Measurements from ENCODE around the gene MRPS35. TPM values are rescaled to one million over a fixed set of nuclear protein-coding genes. Genes with fewer than 3 reads are reported as not detected.
A peak's percentile ranks its signal among the peaks of the same experiment; 100 is the strongest.

Gene MRPS35
- total and polyA plus RNA-seq, 2 donors (not counting 1 experiment from before 2014, with no cell fraction given): 17.4 to 24.5 TPM

- Histone ChIP-seq H3K4me1 (ENCODE audit: control insufficient read depth in 2 of 2, insufficient read depth in 2 of 2, low read length in 2 of 2) (peaks cover 11 to 15% of the 10 kb centered on the region in 2 donors), H3K27ac (ENCODE audit: low read length in 2 of 2) (peak overlapping the region in 1 of 2 donors; percentile 69), H2AFZ (ENCODE audit: insufficient read depth, low read depth, low read length, poor library complexity, severe bottlenecking) (peak overlapping the region; percentile 95), H4K20me1 (ENCODE audit: control insufficient read depth, insufficient read depth, low read length, poor library complexity, severe bottlenecking) (no peaks in the 10 kb centered on the region), H3K27me3 (replicated peaks in 1 of 4; ENCODE audit: control extremely low read depth in 1 of 4, control insufficient read depth in 3 of 4, insufficient read depth in 4 of 4, low read length in 3 of 4) (no peaks in the 10 kb centered on the region), H3K9ac (ENCODE audit: low read length) (peak overlapping the region; percentile 87), H3K36me3 (replicated peaks in 1 of 2; ENCODE audit: control extremely low read depth in 1 of 2, control insufficient read depth in 1 of 2, extremely low read depth in 1 of 2, insufficient read depth in 2 of 2, low read length in 1 of 2) (no peaks in the 10 kb centered on the region), H3K4me2 (replicated peaks; ENCODE audit: low read depth, low read length, poor library complexity, severe bottlenecking) (peak overlapping the region; percentile 99), H3K79me2 (ENCODE audit: control insufficient read depth, insufficient read depth, low read length) (peaks cover 29% of the 10 kb centered on the region), H3K4me3 (ENCODE audit: control extremely low read depth in 1 of 5, extremely low read depth in 1 of 5, insufficient read depth in 1 of 5, low read depth in 2 of 5, low read length in 4 of 5) (peak overlapping the region; percentile 6 to 81 (median 67)), H3K9me3 (ENCODE audit: control extremely low read depth in 1 of 3, control insufficient read depth in 2 of 3, insufficient read depth in 1 of 3, low read length in 2 of 3) (no peaks in the 10 kb centered on the region)
- ChIA-PET POLR2A (interaction anchor here (2.0 kb wide), 1 partner anchor 71 kb away, joined by 9 read pairs; the partner anchor contains the start of gene MRPS35), CTCF (interaction anchor here (0.9 to 2.7 kb wide), 4 partner anchors 8 to 47 kb away, joined by 3 to 13 read pairs (median 4); no protein-coding TSS in a partner anchor)
- Mint-ChIP-seq H3K27ac (peak overlapping the region; percentile 90), H3K9me3 (ENCODE audit: insufficient read depth) (no peaks in the 10 kb centered on the region), H3K4me3 (peak overlapping the region; percentile 89), H3K4me1 (peaks cover 29% of the 10 kb centered on the region), H3K27me3 (no peaks in the 10 kb centered on the region)
- ATAC-seq (ENCODE audit: low read depth) (peak; percentile 8), DNase-seq (no peak)
- no peak for TF ChIP-seq EZH2 (IDR thresholded peaks at IDR 0.05; ENCODE audit: borderline replicate concordance, insufficient read depth, low read depth, low read length, poor library complexity, severe bottlenecking)
- TF ChIP-seq CTCF (IDR thresholded peaks at IDR 0.05): no peak
- 23% methylated on average over 24 of the region's 27 CpGs for WGBS (ENCODE audit: insufficient coverage)
- intact Hi-C loops (cut with micrococcal nuclease): loop anchor here (1.0 to 10.0 kb wide), 3 partner anchors 40 to 256 kb away; partner anchors contain the start of genes MRPS35 and PPFIBP1
Observed at GRCh38 chr12:27780612-27781408, 70.2 kb downstream of the MRPS35 start.

- Histone ChIP-seq H3K4me2 (replicated peaks; ENCODE audit: low read depth, low read length, poor library complexity, severe bottlenecking) (no peak overlapping the region), H3K27me3 (replicated peaks in 1 of 4; ENCODE audit: control extremely low read depth in 1 of 4, control insufficient read depth in 3 of 4, insufficient read depth in 4 of 4, low read length in 3 of 4) (no peaks in the 10 kb centered on the region), H3K4me1 (ENCODE audit: control insufficient read depth in 2 of 2, insufficient read depth in 2 of 2, low read length in 2 of 2) (peaks cover 11 to 15% of the 10 kb centered on the region in 2 donors), H2AFZ (ENCODE audit: insufficient read depth, low read depth, low read length, poor library complexity, severe bottlenecking) (no peak overlapping the region), H3K4me3 (ENCODE audit: control extremely low read depth in 1 of 5, extremely low read depth in 1 of 5, insufficient read depth in 1 of 5, low read depth in 2 of 5, low read length in 4 of 5) (no peak overlapping the region), H3K9ac (ENCODE audit: low read length) (no peak overlapping the region), H3K79me2 (ENCODE audit: control insufficient read depth, insufficient read depth, low read length) (peaks cover 29% of the 10 kb centered on the region), H3K27ac (ENCODE audit: low read length in 2 of 2) (no peak overlapping the region), H3K36me3 (replicated peaks in 1 of 2; ENCODE audit: control extremely low read depth in 1 of 2, control insufficient read depth in 1 of 2, extremely low read depth in 1 of 2, insufficient read depth in 2 of 2, low read length in 1 of 2) (no peaks in the 10 kb centered on the region), H3K9me3 (ENCODE audit: control extremely low read depth in 1 of 3, control insufficient read depth in 2 of 3, insufficient read depth in 1 of 3, low read length in 2 of 3) (no peaks in the 10 kb centered on the region), H4K20me1 (ENCODE audit: control insufficient read depth, insufficient read depth, low read length, poor library complexity, severe bottlenecking) (no peaks in the 10 kb centered on the region)
- Mint-ChIP-seq H3K9me3 (ENCODE audit: insufficient read depth) (no peaks in the 10 kb centered on the region), H3K4me3 (peak overlapping the region; percentile 89), H3K27me3 (no peaks in the 10 kb centered on the region), H3K4me1 (peaks cover 34% of the 10 kb centered on the region), H3K27ac (no peak overlapping the region)
- no CpG with 5 or more reads among the region's 5 CpGs for WGBS (ENCODE audit: insufficient coverage)
- POLR2A ChIA-PET: no interaction called here
- CTCF ChIA-PET: no interaction called here
- ATAC-seq (ENCODE audit: low read depth) (no peak), DNase-seq (no peak)
- TF ChIP-seq EZH2 (IDR thresholded peaks at IDR 0.05; ENCODE audit: borderline replicate concordance, insufficient read depth, low read depth, low read length, poor library complexity, severe bottlenecking): no peak
- no peak for TF ChIP-seq CTCF (IDR thresholded peaks at IDR 0.05)
- intact Hi-C loops (cut with micrococcal nuclease): loop anchor here (2.0 to 10.0 kb wide), 2 partner anchors 71 to 257 kb away; partner anchors contain the start of genes MRPS35 and PPFIBP1
Observed at GRCh38 chr12:27781680-27782079, 71.0 kb downstream of the MRPS35 start.
